ENCODE results near the gene ARF3. TPM values are rescaled to one million over a fixed set of nuclear protein-coding genes. Genes with fewer than 3 reads are reported as not detected.
"Not testable (repeated sequence)": the region's sequence is repeated elsewhere in the genome, so short reads cannot be mapped to it uniquely, and the experiment has no call there.

Gene ARF3
- total RNA-seq, 1 experiment from 2014 or later, result 178 TPM

DNA sequence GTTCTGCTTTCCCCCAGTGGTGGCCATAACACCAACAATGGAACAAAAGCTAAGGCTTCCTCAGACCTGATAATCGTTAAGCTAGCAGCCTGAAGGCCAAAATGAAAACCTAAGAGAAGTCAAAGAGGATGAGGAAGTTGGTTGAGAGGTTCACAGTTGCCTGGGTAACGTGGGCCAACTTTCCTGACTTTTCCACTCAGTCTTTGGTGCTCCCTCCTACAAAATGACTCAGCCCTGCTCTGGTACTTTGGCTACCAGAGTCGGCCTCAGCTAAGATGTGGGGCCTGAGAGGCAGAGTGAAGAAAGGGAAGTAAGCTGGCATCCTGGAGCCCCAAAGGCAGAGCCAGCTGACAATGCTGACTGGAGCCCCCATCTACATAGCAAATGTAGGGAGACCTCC lies 17.1 kb downstream of the ARF3 start:
- in situ Hi-C loops (cut with HindIII; ENCODE audit: low pct_unique_long_range_greater_than_20kb, low sequenced_read_pairs), result no loop called here
- no peak for DNase-seq (ENCODE audit: low read depth)

- in situ Hi-C loops (cut with HindIII; ENCODE audit: low pct_unique_long_range_greater_than_20kb, low sequenced_read_pairs), result no loop called here
- DNase-seq (ENCODE audit: low read depth), result no peak
Measured at GRCh38 chr12:48938805-48939204, 18.5 kb downstream of the ARF3 start.

DNA sequence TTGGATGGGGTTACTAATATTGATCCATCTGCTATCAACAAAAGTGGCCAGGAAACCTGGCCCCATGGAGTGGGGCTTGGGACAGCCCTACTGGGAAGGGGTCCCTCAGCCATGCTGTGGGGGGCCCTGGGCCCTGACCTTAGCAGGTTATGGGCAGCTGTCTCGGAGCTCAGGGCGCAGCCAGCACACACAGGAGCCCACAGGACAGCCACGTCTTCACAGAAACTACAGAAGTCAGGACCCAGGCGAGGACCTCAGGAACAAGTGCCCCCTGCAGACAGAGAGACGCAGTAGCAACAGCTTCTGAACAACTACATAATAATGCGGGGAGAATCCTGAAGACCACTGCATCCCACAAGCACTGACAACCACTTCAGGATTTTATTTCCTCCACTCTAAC lies 20.1 kb downstream of the ARF3 start:
- in situ Hi-C loops (cut with HindIII; ENCODE audit: low pct_unique_long_range_greater_than_20kb, low sequenced_read_pairs), result no loop called here

GRCh38 chr12:48936379-48936979 lies 20.8 kb downstream of the ARF3 start:
- in situ Hi-C loops (cut with HindIII; ENCODE audit: low pct_unique_long_range_greater_than_20kb, low sequenced_read_pairs), result no loop called here

More for the DNA sequence above, 20.1 kb downstream of the ARF3 start:
- no peak for DNase-seq (ENCODE audit: low read depth)

DNA sequence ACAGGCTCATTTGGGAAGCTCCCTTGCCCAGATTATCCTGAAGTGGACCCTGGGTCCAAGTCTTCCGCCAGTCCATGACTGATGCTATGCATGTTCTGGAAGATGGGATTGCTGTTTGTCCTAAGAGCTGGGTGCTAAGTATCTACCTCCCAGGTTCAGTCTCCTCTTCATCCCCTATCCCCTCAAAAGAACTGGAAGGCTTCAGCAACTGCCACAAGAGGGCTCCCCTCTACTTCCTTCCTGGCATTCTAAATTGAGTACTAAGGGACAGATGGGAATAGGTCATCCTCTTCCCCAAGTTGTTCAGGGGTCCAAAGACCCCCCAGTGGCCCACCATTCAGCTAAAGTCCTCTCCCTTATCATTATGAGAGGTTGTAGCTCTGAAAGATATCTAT lies 23.0 kb downstream of the ARF3 start:
- DNase-seq (ENCODE audit: low read depth), result peak; percentile 18
- in situ Hi-C loops (cut with HindIII; ENCODE audit: low pct_unique_long_range_greater_than_20kb, low sequenced_read_pairs), result no loop called here

More at GRCh38 chr12:48936379-48936979, 20.8 kb downstream of the ARF3 start:
- DNase-seq (ENCODE audit: low read depth), result peak; percentile 38

DNA sequence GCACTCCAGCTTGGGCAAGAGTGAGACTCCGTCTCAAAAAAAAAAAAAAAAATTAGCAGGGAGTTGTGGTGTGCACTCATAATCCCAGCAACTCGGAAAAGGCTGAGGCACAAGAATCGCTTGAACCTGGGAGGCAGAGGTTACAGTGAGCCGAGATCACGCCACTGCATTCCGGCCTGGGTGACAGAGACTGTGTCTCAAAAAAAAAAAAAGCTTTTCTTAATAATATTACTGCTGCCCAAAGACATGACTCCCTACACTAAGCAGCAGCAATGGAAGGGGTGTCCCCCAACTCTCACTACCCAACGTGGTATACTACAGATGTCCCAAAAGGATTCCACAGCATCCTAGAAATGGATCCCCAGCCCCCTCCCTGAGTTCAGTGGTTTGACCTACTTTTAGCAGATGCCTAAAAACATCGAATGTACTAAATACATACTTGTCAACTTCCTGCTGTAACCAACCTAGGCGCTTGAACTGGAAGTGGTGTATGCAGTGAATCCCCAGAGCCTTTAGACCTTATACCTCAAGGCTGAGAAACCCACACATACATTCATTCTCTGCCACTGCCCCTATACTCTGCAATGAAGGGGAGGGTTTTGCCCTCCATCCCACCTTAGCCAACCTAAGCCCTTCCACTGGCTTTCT lies 23.5 kb downstream of the ARF3 start:
- no peak for DNase-seq (ENCODE audit: low read depth)
- in situ Hi-C loops (cut with HindIII; ENCODE audit: low pct_unique_long_range_greater_than_20kb, low sequenced_read_pairs), result no loop called here

DNA sequence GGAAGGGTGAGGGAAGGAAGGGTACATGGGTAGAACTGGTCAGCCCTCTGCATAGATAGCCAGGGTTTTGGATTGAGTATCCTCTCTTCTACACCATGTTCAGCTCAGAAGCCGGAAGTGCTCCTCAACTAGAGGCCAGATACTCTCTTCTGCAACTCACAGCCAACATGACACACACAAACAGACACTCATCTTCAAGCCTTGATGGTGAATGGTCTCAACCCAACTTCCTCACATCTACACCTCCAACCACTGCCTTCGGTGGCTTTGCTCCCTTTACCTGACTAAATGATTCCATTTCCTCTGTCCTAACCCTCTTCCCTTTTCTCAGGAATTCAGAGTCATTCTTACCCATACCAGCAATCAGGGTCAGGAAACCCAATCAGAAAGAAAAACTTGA lies 24.4 kb downstream of the ARF3 start:
- DNase-seq (ENCODE audit: low read depth), result no peak
- in situ Hi-C loops (cut with HindIII; ENCODE audit: low pct_unique_long_range_greater_than_20kb, low sequenced_read_pairs), result no loop called here

DNA sequence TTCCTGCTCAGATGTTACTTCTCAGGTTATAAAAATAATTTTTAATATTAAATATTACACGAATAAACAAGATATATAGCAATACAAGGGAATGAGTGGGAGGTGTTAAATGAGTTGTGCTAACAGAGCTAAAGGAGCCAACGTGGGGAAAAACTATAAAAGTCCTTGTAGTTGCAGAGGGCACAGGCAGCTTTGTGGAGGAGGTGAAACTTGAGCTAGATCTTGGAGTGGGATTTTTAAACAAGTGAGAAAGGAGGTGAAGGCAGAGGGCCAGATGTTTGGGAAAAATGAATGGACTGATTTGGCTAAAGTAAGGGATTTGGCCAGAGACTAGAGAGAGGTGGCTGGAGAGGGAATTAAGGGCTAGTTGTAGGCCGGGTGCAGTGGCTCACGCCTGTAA lies 26.8 kb downstream of the ARF3 start:
- in situ Hi-C loops (cut with HindIII; ENCODE audit: low pct_unique_long_range_greater_than_20kb, low sequenced_read_pairs), result no loop called here
- no peak for DNase-seq (ENCODE audit: low read depth)

DNA sequence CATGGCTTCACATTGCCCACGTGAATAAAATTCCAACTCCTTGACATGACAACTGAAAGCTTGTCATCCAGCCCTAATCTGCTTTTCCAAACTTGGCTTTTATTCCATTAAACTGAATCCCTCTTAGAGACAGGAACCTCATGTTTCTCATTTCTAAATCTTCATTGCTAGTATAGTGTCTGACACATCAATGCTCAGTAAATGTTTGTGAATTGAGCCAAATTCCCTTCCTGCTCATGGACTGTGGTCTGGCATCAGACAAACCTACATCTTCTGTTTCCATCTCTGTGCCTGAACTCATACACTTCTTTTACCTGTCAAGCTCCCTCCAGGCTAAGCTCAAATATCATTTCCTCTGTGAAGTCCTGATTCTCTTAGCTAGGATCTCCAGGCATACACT lies 27.7 kb downstream of the ARF3 start:
- in situ Hi-C loops (cut with HindIII; ENCODE audit: low pct_unique_long_range_greater_than_20kb, low sequenced_read_pairs), result no loop called here
- DNase-seq (ENCODE audit: low read depth), result no peak

DNA sequence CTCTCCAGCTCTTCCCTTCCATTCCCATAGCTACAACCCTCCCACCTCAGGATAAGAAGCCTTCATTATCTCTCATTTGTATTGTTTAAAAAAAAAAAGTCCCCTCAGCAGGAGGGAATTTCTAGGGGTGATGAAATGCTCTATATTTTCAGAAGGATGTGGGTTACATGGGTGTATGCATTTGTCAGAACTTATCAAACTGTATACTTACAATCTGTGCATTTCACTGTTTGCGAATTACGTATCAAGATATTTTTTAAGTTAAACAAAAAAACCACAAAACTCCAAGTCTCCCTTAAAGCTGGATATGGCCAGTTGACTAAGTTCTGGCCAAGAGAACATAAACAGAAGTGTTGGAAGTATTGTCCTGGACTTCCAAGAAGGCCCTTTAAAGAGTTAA lies 30.0 kb downstream of the ARF3 start:
- DNase-seq (ENCODE audit: low read depth), result no peak
- in situ Hi-C loops (cut with HindIII; ENCODE audit: low pct_unique_long_range_greater_than_20kb, low sequenced_read_pairs), result no loop called here

DNA sequence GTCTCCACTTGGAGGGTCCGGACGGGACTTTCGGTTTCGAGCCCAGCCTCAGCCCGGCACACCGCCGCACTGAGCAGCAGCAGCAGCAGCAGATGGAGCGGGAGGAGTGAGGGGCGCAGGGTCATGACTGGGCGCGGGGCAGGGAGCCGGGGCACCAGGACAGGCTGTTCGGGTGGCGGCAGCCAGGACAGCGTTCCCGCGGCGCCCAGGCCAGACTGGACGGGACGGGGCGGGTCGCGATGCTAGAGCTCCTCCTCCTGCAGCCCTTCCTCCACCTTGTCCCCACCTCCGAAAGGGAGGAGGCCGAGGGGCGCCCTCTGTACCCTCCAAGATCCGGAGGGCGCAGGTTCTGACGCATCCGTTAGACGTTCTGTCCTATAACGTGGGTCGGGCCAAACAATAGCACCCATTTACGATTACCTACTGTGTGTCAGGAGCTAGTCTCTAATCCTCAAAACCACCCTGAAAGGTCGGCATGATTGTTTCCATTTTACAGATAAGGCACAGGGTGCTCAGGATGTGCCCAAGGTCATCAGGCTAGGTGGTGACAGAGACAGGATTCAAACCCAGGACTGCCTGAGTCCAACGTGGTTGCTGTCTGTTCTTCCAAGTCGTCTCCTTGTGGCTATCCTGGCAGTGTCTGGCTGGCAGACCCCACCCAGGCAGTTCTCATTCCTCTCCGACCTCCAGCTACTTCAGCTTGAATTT lies 31.8 kb downstream of the ARF3 start, which contains the start of gene FKBP11:
FKBP11 (minus strand) TSS at position 189 of the 708 bp plus-strand sequence; CDS start at position 125, 64 bp downstream.
- DNase-seq (ENCODE audit: low read depth), result peak; percentile 48
- in situ Hi-C loops (cut with HindIII; ENCODE audit: low pct_unique_long_range_greater_than_20kb, low sequenced_read_pairs), result no loop called here

GRCh38 chr12:48924617-48925303 lies 32.5 kb downstream of the ARF3 start:
- DNase-seq (ENCODE audit: low read depth), result peak; percentile 71
- in situ Hi-C loops (cut with HindIII; ENCODE audit: low pct_unique_long_range_greater_than_20kb, low sequenced_read_pairs), result no loop called here

- in situ Hi-C loops (cut with HindIII; ENCODE audit: low pct_unique_long_range_greater_than_20kb, low sequenced_read_pairs), result no loop called here
- DNase-seq (ENCODE audit: low read depth), result no peak
Measured at GRCh38 chr12:48923117-48923516, 34.2 kb downstream of the ARF3 start.

- in situ Hi-C loops (cut with HindIII; ENCODE audit: low pct_unique_long_range_greater_than_20kb, low sequenced_read_pairs), result no loop called here
- no peak for DNase-seq (ENCODE audit: low read depth)
Measured at GRCh38 chr12:48917857-48918537, 39.3 kb downstream of the ARF3 start.

DNA sequence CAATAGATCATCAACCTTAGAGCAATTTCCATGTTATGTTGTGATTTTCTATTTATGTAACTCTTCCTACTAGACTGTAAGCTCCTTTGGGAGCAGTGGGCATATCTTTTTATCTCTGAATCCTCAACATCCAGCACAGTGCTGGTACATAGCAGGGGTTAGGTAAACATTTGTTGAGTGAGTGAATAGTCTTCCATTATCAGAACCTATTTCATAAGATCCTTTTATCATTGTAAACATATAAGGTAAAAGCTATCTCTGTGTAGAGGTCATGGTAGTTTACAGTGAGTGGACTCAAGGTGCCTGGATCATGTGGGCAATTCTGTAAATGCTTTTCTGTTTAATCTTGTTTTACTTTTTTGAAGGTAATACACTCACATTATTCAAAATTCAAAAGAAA lies 47.1 kb downstream of the ARF3 start:
- in situ Hi-C loops (cut with HindIII; ENCODE audit: low pct_unique_long_range_greater_than_20kb, low sequenced_read_pairs), result no loop called here
- DNase-seq (ENCODE audit: low read depth), result no peak

DNA sequence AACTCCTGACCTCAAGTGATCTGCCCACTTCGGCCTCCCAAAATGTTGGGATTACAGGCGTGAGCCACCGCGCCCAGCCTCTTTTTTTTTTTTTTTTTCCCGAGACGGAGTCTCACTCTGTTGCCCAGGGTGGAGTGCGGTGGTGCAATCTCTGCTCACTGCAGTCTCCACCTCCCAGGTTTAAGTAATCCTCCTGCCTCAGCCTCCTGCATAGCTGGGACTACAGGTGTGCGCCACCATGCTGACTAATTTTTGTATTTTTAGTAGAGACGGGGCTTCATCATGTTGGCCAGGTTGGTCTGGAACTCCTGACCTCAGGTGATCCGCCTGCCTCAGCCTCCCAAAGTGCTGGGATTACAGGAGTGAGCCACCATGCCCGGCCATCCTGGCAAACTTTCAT lies 47.6 kb downstream of the ARF3 start:
- in situ Hi-C loops (cut with HindIII; ENCODE audit: low pct_unique_long_range_greater_than_20kb, low sequenced_read_pairs); DNase-seq (ENCODE audit: low read depth): not testable (repeated sequence)

DNA sequence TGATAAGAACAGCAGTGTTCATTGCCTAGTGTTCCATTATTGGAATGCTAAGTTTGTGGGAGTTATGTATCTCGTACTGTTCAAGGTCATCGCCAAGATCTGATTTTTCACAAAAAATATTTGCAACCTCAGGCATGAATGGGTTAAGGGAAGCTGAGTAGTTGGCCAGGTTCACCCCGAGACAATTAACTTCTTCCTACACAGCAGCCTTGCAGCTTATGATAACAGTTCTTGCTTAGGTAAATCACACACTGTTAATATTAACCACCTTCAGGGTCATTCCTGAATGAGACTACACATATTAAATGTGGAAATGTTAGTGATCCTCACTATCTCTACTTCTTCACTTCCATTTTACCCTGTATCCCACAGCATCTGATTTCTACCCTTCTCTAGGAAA lies 50.0 kb downstream of the ARF3 start:
- in situ Hi-C loops (cut with HindIII; ENCODE audit: low pct_unique_long_range_greater_than_20kb, low sequenced_read_pairs), result no loop called here
- DNase-seq (ENCODE audit: low read depth), result peak; percentile 30

DNA sequence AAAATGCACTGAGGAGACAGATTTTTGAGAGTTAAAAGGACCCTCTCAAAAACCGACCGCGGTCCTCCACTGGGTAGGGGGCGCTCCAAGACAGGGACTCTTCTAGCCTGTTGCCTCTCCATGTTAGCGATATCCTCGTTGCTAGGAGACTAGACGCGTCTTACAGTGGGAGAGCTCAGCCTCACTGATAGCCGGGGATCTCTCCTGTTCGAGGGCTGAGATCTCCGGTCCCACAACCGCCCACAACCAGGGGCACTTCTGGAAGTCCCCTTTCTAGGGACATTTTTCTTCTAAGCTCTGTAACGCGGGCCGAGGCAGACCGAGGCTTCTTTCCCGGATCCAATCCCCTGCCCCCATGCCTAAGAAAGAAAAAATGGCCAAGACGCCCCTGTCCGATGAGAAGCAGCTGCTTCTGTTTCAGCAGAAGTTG lies 53.3 kb downstream of the ARF3 start:
- DNase-seq (ENCODE audit: low read depth), result peak; percentile 49
- in situ Hi-C loops (cut with HindIII; ENCODE audit: low pct_unique_long_range_greater_than_20kb, low sequenced_read_pairs), result no loop called here
